Eye (tissue), 1 donor: ENCODE data around the gene OSTF1.

Source experiments
- DNase-seq: peaks from one replicate; pipeline ENCODE4 v3.0.0-alpha.2; 2015

Gene OSTF1

DNA sequence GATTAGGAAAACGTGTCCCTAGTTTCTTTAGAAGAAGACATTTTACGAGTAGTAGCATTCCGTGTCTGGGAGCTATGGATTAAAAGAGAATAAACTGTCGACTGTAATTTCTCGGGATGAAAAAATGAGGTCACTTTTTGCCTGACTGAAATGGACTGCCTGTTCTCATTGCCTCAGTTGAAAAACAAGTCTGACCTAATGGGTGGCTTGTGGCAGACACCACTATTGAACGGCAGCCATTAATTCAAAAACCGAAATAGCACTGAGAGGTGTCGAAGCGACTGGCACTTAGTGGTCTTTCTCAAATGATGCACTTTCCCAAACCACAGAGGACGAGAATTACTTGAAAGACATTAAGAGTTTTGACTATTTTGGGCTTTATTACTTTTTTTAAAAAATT is 35.4 kb downstream of the OSTF1 start:
- DNase-seq, result no peak

DNA sequence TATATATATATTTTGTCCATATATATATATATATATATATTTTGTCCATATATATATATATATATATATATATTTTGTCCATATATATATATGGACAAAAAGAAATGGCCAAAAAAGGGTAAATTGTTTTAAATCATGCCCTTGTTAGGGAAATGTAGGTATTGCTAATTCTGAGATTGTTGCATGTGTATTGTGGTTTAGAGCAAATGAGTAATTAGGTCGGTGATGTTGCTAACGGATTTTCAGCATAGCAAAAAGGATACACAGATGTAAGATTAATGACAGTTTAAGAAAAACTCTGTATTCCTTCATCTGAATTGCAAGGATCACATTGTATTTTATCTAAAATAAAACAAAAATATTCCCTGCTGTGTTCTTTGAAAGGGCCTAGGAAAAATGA is 40.2 kb downstream of the OSTF1 start:
- no peak for DNase-seq

DNA sequence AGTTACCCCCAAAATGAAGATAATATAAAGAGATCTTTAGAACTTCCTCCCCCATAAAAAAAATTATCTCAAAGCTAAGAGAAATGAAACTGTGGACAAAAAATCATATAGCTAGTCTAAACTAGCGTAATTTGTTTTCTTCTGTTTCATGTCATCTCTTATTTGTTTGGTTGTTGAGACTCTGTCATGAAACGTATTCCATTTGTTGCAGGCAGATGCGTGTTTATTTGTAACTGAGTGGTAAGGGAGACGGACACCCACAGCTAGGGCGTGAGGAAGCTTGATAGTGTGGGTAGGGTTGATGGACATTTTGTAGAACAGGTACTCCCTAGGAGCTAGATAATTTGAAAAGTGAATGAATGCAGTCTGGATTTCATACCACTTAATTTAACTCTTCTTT is 41.9 kb downstream of the OSTF1 start:
- DNase-seq, result no peak

DNA sequence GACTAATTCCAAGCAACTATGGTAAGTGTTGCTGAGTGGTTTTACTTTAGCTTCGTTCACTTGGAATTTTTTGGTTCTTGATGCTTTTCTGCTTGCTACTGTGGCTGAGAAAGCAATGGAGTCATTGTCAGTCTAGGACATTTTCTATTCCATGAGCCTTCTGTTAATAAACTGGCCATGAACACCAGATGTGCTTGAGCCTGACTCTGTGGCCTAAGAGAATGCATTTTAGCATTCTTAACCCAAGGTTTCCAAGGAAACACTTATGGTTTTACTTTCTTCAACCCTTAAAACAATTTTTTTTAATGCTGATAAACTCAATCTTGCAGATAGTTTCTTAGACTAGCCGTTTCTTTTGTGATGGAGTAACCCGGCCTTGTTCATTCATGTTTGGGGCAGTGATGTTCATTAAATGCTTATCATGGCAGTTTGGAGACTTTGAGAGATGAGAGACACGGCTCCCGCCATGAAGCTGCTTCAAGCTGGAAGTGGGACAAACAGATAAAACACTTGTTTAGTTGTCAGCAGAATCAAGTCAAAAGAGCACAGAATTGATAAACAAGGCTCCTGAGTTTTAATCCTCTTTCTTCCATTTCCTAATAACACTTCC is 42.4 kb downstream of the OSTF1 start:
- DNase-seq, result no peak

DNA sequence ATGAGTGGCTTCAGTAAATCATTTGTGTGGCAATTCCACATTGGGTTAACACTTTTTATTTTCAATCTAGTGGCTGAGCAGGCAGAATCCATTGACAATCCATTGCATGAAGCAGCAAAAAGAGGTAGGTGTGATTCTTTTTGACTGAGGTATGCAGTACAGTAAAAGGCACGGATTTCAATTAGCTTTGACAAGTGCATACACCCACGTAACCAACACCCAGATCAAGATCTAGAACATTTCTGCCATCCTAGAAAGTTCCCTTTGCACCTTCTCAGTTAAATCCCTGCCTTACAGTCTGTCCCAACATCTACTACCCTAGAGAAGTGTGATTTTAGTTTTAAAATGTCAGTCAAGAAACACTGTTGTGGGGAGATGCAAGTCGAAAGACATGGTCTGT is 43.4 kb downstream of the OSTF1 start:
- DNase-seq, result no peak

DNA sequence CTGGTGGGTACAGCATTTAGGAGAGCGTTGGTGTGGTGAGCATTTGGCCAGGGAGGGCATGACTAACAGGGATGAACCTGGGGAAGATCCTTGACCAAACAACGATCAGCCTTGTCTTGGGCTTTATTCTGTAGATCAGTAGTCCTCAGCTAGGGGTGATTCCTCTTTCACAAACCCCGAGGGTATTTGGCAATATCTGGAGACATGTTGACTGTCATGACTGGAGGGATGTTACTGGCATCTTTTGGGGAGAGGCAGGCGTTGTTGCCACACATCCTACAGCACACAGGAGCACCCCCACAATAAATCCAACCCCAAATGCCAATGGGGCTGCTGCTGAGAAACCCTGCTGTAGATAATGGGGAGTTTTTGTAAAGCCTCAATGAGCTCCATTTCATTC is 43.9 kb downstream of the OSTF1 start:
- no peak for DNase-seq

DNA sequence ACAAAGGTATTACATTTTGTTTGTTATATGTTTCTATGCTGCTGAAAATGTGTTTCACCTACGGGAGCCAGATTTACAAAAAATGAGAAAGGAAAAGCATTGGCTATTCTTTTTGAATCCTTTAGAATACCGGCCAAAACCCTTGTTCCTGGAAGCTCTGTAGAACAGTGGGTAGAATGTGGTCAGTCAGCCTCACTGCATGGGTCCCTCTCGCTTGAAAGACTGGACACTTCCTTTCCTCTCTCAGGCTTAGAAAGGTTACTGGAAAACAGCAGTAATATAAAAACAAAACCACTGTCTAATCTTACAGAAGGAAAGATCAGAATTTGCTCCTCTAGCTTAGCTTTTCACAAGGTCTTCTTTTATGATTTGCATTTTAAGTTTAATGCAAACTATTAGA is 45.1 kb downstream of the OSTF1 start:
- DNase-seq, result no peak

DNA sequence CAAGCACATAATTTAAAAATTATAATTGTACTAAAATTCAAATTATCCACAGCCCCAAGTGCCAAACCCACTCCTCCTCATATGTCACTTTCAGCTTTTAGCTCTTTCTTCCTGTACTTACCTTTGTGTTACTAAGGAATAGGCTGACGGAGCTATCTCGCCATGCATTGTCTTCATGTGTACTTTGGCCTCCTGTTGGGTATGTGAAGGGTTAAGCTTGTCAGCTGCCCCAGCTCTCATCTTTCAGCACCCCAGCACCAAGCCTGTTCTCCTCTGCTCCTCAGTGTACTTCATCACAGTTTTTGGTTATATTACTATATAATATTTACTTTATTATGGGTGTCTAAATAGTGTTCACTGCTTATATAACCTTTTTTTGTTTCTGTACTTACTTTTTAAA is 46.2 kb downstream of the OSTF1 start:
- DNase-seq, result no peak

DNA sequence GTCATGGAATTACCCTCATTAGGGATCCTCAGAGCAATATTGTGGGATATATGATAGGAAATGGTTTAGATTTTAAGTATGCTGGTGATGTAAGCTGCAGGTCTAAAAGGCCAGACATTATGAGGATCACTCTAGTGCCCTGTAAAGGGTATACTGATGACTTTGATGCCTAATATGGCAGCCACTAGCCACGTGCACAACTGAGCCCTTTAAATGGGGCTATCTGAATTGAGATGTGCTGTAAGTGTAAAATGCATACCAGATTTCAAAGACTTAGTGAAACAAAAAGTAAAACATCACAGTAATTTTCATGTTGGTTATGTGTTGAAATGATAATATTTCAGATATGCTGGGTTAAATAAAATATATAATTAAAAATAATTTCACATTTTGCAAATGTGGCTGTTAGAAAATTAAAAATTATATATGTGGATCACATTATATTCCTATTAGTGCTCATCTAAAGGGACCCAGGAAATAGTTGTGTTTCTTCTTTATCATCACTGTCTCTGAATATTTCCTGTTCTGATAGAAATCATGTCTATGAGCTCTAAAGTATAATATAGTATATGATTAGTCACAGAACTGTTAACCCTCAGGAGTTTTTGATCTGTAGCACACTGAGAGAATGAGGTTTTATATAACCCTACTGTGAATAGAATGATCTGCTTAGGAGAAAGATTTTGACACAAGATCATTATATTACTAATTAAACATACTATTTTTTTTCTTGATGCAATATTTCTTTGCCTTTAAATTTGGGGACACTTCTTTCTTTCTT is 50.1 kb downstream of the OSTF1 start:
- DNase-seq, result no peak

DNA sequence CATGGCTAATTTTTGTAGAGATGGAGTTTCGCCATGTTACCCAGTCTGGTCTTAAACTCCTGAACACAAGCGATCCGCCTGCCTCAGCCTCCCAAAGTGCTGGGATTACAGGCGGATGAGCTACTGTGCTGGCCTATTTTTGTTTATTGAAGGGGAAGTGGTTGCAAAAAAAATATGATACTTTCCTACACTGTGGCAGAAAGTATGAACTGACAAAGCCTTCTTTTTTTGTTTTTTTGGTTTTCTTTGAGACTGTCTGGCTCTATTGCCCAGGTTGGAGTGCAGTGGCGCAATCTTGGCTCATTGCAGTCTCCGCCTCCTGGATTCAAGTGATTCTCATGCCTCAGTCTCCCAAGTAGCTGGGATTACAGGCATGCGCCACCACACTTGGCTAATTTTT is 50.9 kb downstream of the OSTF1 start:
- no peak for DNase-seq

DNA sequence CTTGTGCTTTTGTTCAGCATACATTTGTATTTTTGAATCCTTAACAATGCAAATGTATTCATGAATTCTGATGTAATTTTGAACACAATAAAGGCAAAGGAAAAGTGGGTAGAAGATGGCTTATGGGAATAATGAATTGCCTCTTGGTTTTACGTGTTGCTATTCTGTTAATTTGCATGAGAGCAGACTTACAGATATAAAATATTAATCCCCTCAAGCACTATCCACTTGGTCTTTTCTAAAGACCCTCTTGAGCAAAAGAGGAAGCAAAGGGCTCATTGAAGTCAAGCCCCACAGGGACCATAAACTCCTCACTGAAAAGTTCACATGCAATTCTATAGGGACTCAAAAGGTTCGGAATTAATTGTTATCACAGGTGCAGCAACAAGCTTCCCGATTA is 51.9 kb downstream of the OSTF1 start:
- no peak for DNase-seq

DNA sequence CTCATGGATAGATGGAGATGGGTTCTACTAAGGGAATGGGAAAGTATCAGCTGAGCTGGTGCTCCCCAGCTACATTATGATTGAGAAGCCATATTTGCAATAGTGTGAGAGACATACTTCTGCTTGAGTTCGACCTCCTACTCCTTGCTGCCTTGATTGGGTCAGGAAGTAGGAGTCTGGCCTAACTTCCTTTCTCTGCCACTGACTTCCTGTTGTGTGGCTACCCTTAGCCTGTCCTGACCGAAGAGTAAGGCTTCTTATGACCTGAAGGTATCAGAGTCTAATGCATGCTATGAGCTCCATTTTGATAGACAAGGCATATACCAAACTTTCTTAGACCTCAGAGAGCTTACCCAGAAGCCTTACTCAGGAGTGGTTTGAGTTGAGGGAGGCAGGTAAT is 53.9 kb downstream of the OSTF1 start:
- DNase-seq, result no peak

DNA sequence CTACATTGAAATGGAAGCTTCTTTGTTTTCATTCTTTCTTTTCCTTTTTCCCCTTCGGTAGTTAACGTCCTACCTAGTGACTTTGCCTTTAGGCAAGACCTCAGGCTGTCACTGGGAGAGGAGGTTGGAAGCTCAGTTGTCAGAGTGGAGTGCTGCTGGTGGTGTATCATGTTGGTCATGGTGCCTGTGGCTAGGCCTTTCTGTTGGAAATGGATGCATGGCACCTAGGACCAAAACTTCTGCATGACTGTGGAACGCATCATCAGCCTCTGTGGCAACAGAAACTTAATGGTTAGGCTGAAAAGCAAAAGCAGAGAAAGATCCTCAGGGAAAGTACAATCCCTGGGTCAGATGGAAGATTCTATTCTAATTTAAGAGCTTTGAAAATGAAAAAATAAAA is 57.9 kb downstream of the OSTF1 start:
- no peak for DNase-seq

DNA sequence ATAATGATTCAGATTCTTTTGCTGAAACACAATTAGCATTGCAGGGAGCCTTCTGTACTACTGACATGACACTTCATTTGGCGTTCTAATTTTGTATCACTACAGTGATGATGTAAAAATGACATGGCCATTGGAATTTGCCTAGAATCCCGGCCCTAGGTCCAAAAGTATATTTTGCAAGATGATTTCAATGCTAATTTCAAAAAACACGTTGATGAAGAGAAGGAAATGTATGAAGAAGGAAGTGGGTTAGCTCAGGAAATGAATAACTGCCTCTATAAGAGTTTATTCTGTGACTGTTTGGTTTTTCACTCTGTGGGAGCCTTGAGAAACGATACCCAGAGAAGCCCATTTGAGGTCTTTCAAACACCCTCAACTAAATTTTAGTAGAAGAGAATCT is 59.3 kb downstream of the OSTF1 start:
- no peak for DNase-seq

DNA sequence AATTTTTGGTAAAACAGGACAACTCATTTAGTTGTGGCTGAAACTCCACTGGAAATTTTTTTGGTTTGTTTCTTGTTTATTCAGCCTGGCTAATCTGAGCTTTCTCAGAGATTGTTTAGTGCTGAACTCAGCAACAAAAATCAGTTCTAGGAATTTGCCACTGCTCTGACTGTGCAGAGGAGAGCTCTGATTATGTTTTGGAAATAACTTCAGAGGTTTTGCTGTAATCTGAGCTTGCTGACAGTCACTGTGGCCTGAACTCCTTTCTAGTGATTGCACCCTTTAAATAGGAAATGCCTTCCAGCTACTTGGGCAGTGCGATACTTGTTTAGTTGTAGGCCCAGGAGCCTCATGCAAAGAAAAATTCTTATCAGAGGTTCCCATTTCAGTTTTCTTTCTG is 60.2 kb downstream of the OSTF1 start:
- peak; percentile 40 for DNase-seq

DNA sequence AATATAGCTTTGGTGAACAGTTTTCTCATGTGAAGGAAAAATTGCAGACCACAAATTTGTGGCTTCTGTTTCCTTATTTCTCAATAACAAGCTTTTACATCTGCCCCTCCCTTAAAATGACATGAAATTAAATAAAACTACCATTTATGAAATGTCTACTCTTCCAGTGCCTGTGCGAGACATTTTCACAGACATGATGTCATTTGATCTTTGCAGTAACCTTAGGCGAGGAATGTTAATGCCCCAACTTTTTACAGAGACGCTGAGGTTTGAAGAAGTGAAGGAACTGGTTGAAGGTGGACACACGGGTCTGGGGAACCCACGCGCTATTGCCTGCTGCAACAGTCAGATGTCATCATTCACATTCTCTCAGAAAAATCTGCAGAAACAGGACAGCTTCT is 61.5 kb downstream of the OSTF1 start:
- no peak for DNase-seq

DNA sequence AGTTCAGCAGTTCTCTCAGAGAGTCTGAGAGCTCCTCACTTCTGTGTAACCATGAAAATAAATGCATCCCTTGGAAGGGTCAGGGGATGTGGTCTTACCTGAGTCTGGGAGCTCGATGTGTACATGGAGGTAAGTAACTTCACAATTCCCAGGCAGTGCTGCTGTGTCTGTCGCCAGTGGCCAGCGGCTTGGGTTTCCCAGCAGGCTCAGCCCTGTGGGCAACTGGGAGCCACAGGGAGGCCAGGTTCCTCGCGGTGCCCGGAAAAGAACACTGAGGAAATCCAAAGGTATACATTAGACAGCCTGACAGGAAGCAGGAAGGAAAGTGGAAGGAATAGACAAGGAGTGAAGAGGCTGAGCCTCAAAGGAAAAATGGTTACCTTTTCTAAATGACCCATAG is 62.2 kb downstream of the OSTF1 start:
- no peak for DNase-seq

DNA sequence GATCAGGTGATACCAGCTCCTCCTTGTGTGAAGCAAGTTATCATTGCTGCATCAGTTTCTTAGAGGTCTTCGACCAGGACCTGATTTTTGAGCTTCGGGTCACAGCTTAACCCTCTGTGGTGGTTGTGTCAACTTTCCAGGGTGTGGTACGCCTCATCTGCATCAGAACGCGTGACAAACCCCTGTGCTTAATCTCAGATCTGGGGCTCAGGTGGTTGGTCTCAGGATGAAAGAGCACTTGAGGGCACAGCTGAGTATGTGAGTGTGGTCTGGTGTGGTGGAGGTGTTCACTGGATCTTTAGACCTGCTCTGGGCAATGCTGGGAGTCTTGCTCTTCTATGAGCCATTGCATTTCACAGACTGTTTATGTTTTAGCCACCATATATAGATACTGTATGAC is 64.1 kb downstream of the OSTF1 start:
- DNase-seq, result no peak

DNA sequence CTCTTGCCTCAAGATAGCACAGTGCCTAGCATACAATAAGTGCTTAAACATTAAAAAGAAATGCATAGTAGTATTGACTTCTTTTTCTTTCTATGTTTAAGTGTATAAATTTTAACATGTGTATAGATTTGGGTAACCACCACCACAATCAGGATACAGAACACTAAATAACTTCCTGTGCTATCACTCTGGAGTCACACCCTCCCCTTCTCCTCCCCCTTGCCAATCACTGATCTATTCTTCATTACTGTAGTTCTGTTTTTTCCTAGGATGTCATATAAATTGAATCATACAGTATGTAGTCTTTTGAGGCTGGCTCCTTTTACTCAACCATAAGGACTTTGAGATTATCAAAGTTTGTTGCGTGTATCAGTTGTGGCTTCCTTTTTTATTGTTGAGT is 68.5 kb downstream of the OSTF1 start:
- DNase-seq, result no peak

DNA sequence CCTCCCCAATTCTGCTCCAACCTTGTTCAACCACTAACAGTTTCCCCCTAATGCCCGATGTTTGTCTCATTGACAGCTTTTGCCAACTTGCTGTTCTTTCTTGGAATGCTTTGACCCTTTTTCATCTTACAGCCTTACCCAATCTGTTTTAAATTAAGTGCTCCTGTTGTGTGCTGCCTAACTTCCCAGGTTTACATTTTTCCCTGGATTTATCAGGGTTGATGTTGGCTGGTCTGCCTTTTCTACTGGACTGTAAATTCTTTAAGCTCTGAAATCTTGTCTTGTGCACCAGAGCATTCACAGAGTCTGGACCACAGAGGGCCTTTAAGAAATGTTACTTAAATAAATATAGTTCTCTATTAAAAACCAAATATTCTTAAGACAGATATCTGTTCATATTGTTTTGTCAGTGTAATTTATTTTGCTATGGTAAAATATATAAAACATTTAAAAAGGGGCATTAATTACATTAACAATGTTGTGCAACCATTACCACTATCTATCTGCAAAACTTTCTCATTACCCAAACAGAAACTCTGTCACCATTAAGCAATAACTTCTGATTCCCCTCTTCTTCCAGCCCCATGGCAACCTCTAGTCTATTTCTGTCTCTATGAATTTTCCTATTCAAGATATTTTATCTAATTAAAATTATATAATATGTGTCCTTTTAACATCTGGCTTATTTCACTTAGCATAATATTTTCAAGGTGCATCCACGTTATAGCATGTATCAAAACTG is 73.0 kb downstream of the OSTF1 start:
- DNase-seq, result no peak

DNA sequence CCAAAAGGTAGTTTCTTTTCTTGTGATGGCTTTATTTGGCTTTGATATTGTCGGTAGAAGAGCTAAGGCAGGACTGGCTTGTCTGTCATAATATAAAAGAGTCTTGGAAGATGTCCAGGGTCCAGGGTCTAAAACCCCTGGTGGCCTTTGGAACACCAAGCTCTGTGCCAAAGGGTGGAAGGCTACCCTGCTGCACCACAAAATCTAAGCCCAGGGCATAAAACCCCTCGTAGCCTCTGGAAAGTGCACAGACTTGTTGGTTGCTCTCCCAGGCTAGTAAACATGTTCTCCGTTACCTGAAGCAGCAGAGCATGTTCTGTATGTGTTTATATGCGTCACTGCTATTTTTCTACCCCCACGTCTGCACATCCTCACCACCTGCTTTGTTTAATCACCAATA is 75.5 kb downstream of the OSTF1 start:
- no peak for DNase-seq

DNA sequence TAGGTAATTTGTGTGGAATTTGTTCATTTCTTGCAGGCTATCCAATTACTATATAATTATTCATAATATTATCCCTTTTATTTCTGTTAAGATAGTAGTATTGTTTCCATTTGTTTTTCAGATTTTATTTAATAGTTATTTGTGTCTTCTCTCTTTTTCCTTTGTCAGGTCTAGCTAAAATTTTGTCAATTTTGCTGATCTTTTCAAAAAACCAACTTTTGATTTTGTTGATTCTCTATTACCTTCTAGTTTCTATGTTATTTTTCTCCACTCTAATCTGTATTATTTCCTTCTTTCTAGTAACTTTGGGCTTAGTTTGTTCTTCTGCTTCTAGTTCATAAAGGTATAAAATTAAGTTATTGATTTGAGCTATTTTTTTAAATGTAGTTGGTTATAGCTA is 76.3 kb downstream of the OSTF1 start:
- no peak for DNase-seq

DNA sequence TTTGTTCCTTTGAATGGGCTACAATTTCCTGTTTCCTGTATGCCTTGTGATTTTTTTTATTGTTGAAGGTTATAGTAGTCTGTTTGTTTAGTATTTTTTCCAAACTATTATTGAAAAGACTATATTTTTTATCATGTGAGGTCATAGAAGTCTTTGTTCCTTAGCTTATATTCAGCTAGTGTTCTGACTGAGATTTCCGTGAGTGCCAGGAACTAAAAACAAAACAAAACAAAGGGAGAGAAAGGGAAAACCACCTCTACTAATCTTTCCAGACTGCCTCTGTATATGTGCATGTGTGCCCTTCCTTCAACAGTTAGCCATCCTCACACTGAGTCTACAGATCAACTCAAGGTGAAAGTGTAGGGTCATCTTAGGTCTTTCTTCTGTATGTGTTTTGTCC is 79.0 kb downstream of the OSTF1 start:
- no peak for DNase-seq
